ENCODE results near the gene GMDS.

The GMDS gene

GRCh38 chr6:2173203-2173961 is 72.0 kb downstream of the GMDS start:
- DNase-seq = no peak

- no peak for DNase-seq
Measured at GRCh38 chr6:2171728-2172127, 73.7 kb downstream of the GMDS start.

- DNase-seq = no peak
Measured at GRCh38 chr6:2168480-2168879, 76.9 kb downstream of the GMDS start.

- no peak for DNase-seq
Measured at GRCh38 chr6:2166717-2167116, 78.7 kb downstream of the GMDS start.

- DNase-seq = no peak
Measured at GRCh38 chr6:2165286-2165685, 80.1 kb downstream of the GMDS start.

GRCh38 chr6:2164481-2164880 is 80.9 kb downstream of the GMDS start:
- DNase-seq = no peak

- DNase-seq = no peak
Measured at GRCh38 chr6:2162079-2162445, 83.3 kb downstream of the GMDS start.

GRCh38 chr6:2158596-2159271 is 86.7 kb downstream of the GMDS start:
- peak; percentile 56 for DNase-seq

GRCh38 chr6:2157441-2158127 is 87.8 kb downstream of the GMDS start:
- no peak for DNase-seq

GRCh38 chr6:2155206-2155605 is 90.2 kb downstream of the GMDS start:
- DNase-seq = no peak

- DNase-seq = no peak
Measured at GRCh38 chr6:2149361-2150006, 95.9 kb downstream of the GMDS start.

- DNase-seq = no peak
Measured at GRCh38 chr6:2148748-2149147, 96.7 kb downstream of the GMDS start.

- DNase-seq = no peak
Measured at GRCh38 chr6:2147766-2148448, 97.5 kb downstream of the GMDS start.

- no peak for DNase-seq
Measured at GRCh38 chr6:2147261-2147660, 98.1 kb downstream of the GMDS start.

GRCh38 chr6:2144210-2144609 is 101.2 kb downstream of the GMDS start:
- no peak for DNase-seq

- no peak for DNase-seq
Measured at GRCh38 chr6:2141644-2142290, 103.6 kb downstream of the GMDS start.

GRCh38 chr6:2140438-2141128 is 104.8 kb downstream of the GMDS start:
- DNase-seq = no peak

GRCh38 chr6:2135401-2135800 is 110.0 kb downstream of the GMDS start:
- no peak for DNase-seq

- no peak for DNase-seq
Measured at GRCh38 chr6:2134554-2134953, 110.9 kb downstream of the GMDS start.

GRCh38 chr6:2133716-2134310 is 111.6 kb downstream of the GMDS start:
- DNase-seq = no peak

- DNase-seq = no peak
Measured at GRCh38 chr6:2132916-2133315, 112.5 kb downstream of the GMDS start.

All from NCI-H82 (cell line).